IMR-90 (cell line): ENCODE results near the gene PLCD1. TPM values are rescaled to one million over a fixed set of nuclear protein-coding genes. Genes with fewer than 3 reads are reported as not detected.
"Not testable (repeated sequence)": the region's sequence is repeated elsewhere in the genome, so short reads cannot be mapped to it uniquely, and the experiment has no call there.

ENCODE experiments used
- ATAC-seq: fragments of 200-7000 bp; cut with Tn5 transposase; 2 replicates; pipeline ENCODE4 v1.9.1; 2020; ENCODE audit warnings: low read depth, mild to moderate bottlenecking, moderate library complexity
- BruUV-seq: library from RNA; stranded (reverse); fragments of 400-500 nt; replicated peaks from 2 replicates; lab custom pipeline; 2021; lab: Mats Ljungman, UMichigan
- CTCF ChIA-PET: fragments of 300-600 bp; formaldehyde crosslinking; extraction: SDS; loops from one replicate; lab custom pipeline; 2021; ENCODE audit warnings: antibody characterized with exemption; lab: Yijun Ruan, JAX
- POLR2A ChIA-PET: fragments of 300-600 bp; sonication (Branson Sonifier 250); formaldehyde crosslinking; loops from one replicate; lab custom pipeline; 2022; ENCODE audit warnings: antibody characterized with exemption; ENCODE audit not compliant: unreplicated experiment; lab: Charles Lee
- DNase-seq: peaks from one replicate; pipeline ENCODE4 v3.0.0; 2013
- H2AFZ ChIP-seq: replicated peaks from 2 replicates; pipeline ENCODE3; 2013; ENCODE audit warnings: low read length, mild to moderate bottlenecking; ENCODE audit not compliant: poor library complexity
- H2AK5ac ChIP-seq: 2 replicates; pipeline ENCODE4 v1.6.1; 2013; ENCODE audit warnings: low read depth, low read length, inconsistent platforms
- H2AK9ac ChIP-seq: replicated peaks from 2 replicates; pipeline ENCODE3; 2013; ENCODE audit warnings: mild to moderate bottlenecking, low read depth, low read length, moderate library complexity; ENCODE audit not compliant: poor library complexity
- H2BK120ac ChIP-seq: 2 replicates; pipeline ENCODE4 v1.6.1; 2013; ENCODE audit warnings: low read depth, low read length, inconsistent platforms
- H2BK15ac ChIP-seq: 3 replicates; pipeline ENCODE4 v1.6.1; 2013; ENCODE audit warnings: low read depth, low read length, inconsistent platforms
- H2BK20ac ChIP-seq: 2 replicates; pipeline ENCODE4 v1.6.1; 2013; ENCODE audit warnings: low read depth, mild to moderate bottlenecking, inconsistent platforms, low read length, moderate library complexity
- H2BK5ac ChIP-seq: 2 replicates; pipeline ENCODE4 v1.6.1; 2013; ENCODE audit warnings: mild to moderate bottlenecking, low read depth, low read length, inconsistent platforms; ENCODE audit not compliant: poor library complexity, severe bottlenecking
- H3K14ac ChIP-seq: replicated peaks from 2 replicates; pipeline ENCODE4 v1.6.1; 2013; ENCODE audit warnings: low read depth, low read length, inconsistent platforms
- H3K18ac ChIP-seq: 2 replicates; pipeline ENCODE4 v1.6.1; 2013; ENCODE audit warnings: low read depth, low read length, control low read depth
- H3K23ac ChIP-seq: 2 replicates; pipeline ENCODE4 v1.6.1; 2013; ENCODE audit warnings: low read depth, low read length, inconsistent platforms
- H3K27ac ChIP-seq: 2 replicates; pipeline ENCODE4 v1.5.1; 2013; ENCODE audit warnings: mild to moderate bottlenecking, control low read depth, low read length; ENCODE audit not compliant: insufficient read depth
- H3K27me3 ChIP-seq: 2 replicates; pipeline ENCODE4 v1.6.1; 2013; ENCODE audit warnings: low read length; ENCODE audit not compliant: control insufficient read depth, insufficient read depth
- H3K36me3 ChIP-seq: 2 replicates; pipeline ENCODE4 v1.6.1; 2013; ENCODE audit warnings: low read length, mixed read lengths; ENCODE audit not compliant: control insufficient read depth, insufficient read depth
- H3K4ac ChIP-seq: 2 replicates; pipeline ENCODE4 v1.6.1; 2013; ENCODE audit warnings: low read depth, low read length, inconsistent platforms
- H3K4me1 ChIP-seq: 2 replicates; pipeline ENCODE4 v1.6.1; 2013; ENCODE audit warnings: low read length, mixed read lengths; ENCODE audit not compliant: control insufficient read depth, insufficient read depth
- H3K4me2 ChIP-seq: 2 replicates; pipeline ENCODE4 v1.6.1; 2013; ENCODE audit warnings: low read depth, mild to moderate bottlenecking, control low read depth, low read length, moderate library complexity
- H3K4me3 ChIP-seq: 2 replicates; pipeline ENCODE4 v1.5.1; 2013; ENCODE audit warnings: low read depth, mild to moderate bottlenecking, control low read depth, low read length, moderate library complexity; ENCODE audit not compliant: insufficient read depth
- H3K56ac ChIP-seq: 2 replicates; pipeline ENCODE4 v1.6.1; 2013; ENCODE audit warnings: low read length, inconsistent platforms; ENCODE audit not compliant: insufficient read depth; ENCODE audit errors: extremely low read depth
- H3K79me1 ChIP-seq, 2 experiments: 2 replicates each; pipeline ENCODE4 v1.6.1; 2013; ENCODE audit warnings: low read length in 2 of 2, inconsistent platforms in 1 of 2, low read depth in 1 of 2
- H3K9ac ChIP-seq: 2 replicates; pipeline ENCODE4 v1.6.1; 2013; ENCODE audit warnings: low read depth, low read length, control low read depth
- H3K9me1 ChIP-seq: 2 replicates; pipeline ENCODE4 v1.6.1; 2013; ENCODE audit warnings: low read length, inconsistent platforms; ENCODE audit not compliant: insufficient read depth
- H3K9me3 ChIP-seq: 2 replicates; pipeline ENCODE4 v1.6.1; 2013; ENCODE audit warnings: low read length; ENCODE audit not compliant: control insufficient read depth, insufficient read depth
- H4K20me1 ChIP-seq: 2 replicates; pipeline ENCODE4 v1.6.1; 2013; ENCODE audit warnings: low read length, inconsistent platforms; ENCODE audit not compliant: insufficient read depth
- H4K5ac ChIP-seq: 2 replicates; pipeline ENCODE4 v1.6.1; 2013; ENCODE audit warnings: mild to moderate bottlenecking, low read depth, low read length, control low read depth
- H4K8ac ChIP-seq, 2 experiments: 2 replicates each; pipeline ENCODE4 v1.6.1; 2013; ENCODE audit warnings: low read depth in 2 of 2, low read length in 2 of 2, control low read depth in 1 of 2, inconsistent platforms in 1 of 2
- H4K91ac ChIP-seq: 2 replicates; pipeline ENCODE4 v1.6.1; 2013; ENCODE audit warnings: low read depth, low read length, inconsistent platforms; ENCODE audit not compliant: insufficient read depth
- CEBPB ChIP-seq: IDR thresholded peaks from 2 replicates; pipeline ENCODE4 v1.6.1; 2012; ENCODE audit warnings: low read depth, low read length, improper control_type of control experiment
- CTCF ChIP-seq: conservative IDR thresholded peaks from 2 replicates; pipeline ENCODE4 v1.5.1; 2012; ENCODE audit warnings: mild to moderate bottlenecking, low read depth, low read length, improper control_type of control experiment
- WGBS, 2 experiments: methylation state at CpG; one replicate each; pipeline versions ENCODE4 v1.1.5 to v1.1.7; 2013; ENCODE audit warnings: missing lambda C conversion rate in 2 of 2; ENCODE audit not compliant: insufficient read length in 1 of 2; ENCODE audit errors: extremely low coverage in 2 of 2; 5-methylcytosine and 5-hydroxymethylcytosine counted together
- dilution Hi-C: fragments of 300-500 bp; cut with HindIII; formaldehyde crosslinking; loops from one replicate; pipeline ENCODE4 v1.14.3; 2018; ENCODE audit warnings: low sequenced_read_pairs; ENCODE audit not compliant: unreplicated experiment
- in situ Hi-C: fragments of 300-500 bp; cut with MboI; formaldehyde crosslinking; loops from 3 replicates; pipeline ENCODE4 v1.14.3; 2019; ENCODE audit warnings: low sequenced_read_pairs, inconsistent platforms, mixed read lengths
- intact Hi-C: fragments of 100-400 bp; cut with micrococcal nuclease; formaldehyde crosslinking; loops from 2 replicates; pipeline ENCODE4 v1.10.0; 2022
- polyA plus RNA-seq, 3 experiments: library from polyadenylated mRNA; depleted of rRNA; stranded (reverse); fragments of >200 nt; gene quantifications; 2 replicates each; pipeline ENCODE4 v1.2.3, GENCODE V29; 2012; ENCODE audit warnings: low replicate concordance in 1 of 3
- total RNA-seq: library from RNA; depleted of rRNA; stranded (reverse); fragments of >200 nt; gene quantifications from 2 replicates; pipeline ENCODE4 v1.2.3, GENCODE V29; 2012

The PLCD1 gene
- total and polyA plus RNA-seq, 2 of the 4 experiments (the other 2 are of a cell fraction): 14.9 to 16.3 TPM

GRCh38 chr3:38067508-38068233 is 38.2 kb upstream of the PLCD1 start:
- WGBS, 2 experiments: 53% methylated on average over 3 of the region's 6 CpGs; no CpG with 5 or more reads in 1 of the 2 experiments
- dilution Hi-C loops: no loop called here
- POLR2A ChIA-PET: no interaction called here

GRCh38 chr3:38064453-38064852 is 35.0 kb upstream of the PLCD1 start:
- H4K91ac ChIP-seq, CTCF ChIA-PET, H2AK9ac ChIP-seq, H4K8ac ChIP-seq, H3K4me3 ChIP-seq, H3K9ac ChIP-seq, DNase-seq, intact Hi-C loops, H3K4ac ChIP-seq, H3K56ac ChIP-seq, H3K36me3 ChIP-seq, H2BK20ac ChIP-seq, H2AK5ac ChIP-seq, in situ Hi-C loops, H3K27me3 ChIP-seq, H2AFZ ChIP-seq, H3K4me1 ChIP-seq, POLR2A ChIA-PET, H3K14ac ChIP-seq, H3K4me2 ChIP-seq, dilution Hi-C loops, H2BK5ac ChIP-seq, H3K27ac ChIP-seq, H3K23ac ChIP-seq, H3K9me3 ChIP-seq, H3K9me1 ChIP-seq, H3K18ac ChIP-seq, H4K20me1 ChIP-seq, H3K79me1 ChIP-seq, H2BK120ac ChIP-seq, H2BK15ac ChIP-seq, H4K5ac ChIP-seq, BruUV-seq, ATAC-seq: not testable (repeated sequence)
- WGBS, 2 experiments: no CpG with 5 or more reads among the region's 32 CpGs

More at GRCh38 chr3:38067508-38068233, 38.2 kb upstream of the PLCD1 start:
- H3K4me3 ChIP-seq: no peak overlapping the region
- no peak overlapping the region for H3K18ac ChIP-seq
- BruUV-seq: no TSS peak
- H3K9ac ChIP-seq: no peak overlapping the region
- H3K4me2 ChIP-seq: no peak overlapping the region
- intact Hi-C loops: no loop called here
- no peak overlapping the region for H2BK120ac ChIP-seq
- no peak overlapping the region for H4K5ac ChIP-seq
- no peaks in the 10 kb centered on the region for H3K4me1 ChIP-seq
- no peak overlapping the region for H3K27ac ChIP-seq
- in situ Hi-C loops: no loop called here
- H3K9me1 ChIP-seq: no peaks in the 10 kb centered on the region
- no peak for ATAC-seq
- H2BK20ac ChIP-seq: no peak overlapping the region
- TF ChIP-seq CEBPB: peak; percentile 64; the same call in 1 of the 2 replicates
- TF ChIP-seq CTCF: no peak
- H2AK9ac ChIP-seq: no peak overlapping the region
- H3K36me3 ChIP-seq: no peaks in the 10 kb centered on the region
- no peaks in the 10 kb centered on the region for H3K9me3 ChIP-seq
- no peak overlapping the region for H3K4ac ChIP-seq
- H3K27me3 ChIP-seq: peaks cover 6% of the 10 kb centered on the region
- H2AK5ac ChIP-seq: no peak overlapping the region
- no peak for DNase-seq
- no peak overlapping the region for H2AFZ ChIP-seq
- CTCF ChIA-PET: no interaction called here
- H3K23ac ChIP-seq: no peak overlapping the region
- no peak overlapping the region for H3K14ac ChIP-seq
- H2BK5ac ChIP-seq: no peak overlapping the region
- H4K91ac ChIP-seq: no peak overlapping the region
- no peak overlapping the region for H2BK15ac ChIP-seq
- H3K79me1 ChIP-seq: no peaks in the 10 kb centered on the region
- no peak overlapping the region for H4K8ac ChIP-seq
- no peak overlapping the region for H3K56ac ChIP-seq
- no peaks in the 10 kb centered on the region for H4K20me1 ChIP-seq
